ENCODE measurements around the gene DIAPH3.

DIAPH3 gene

DNA sequence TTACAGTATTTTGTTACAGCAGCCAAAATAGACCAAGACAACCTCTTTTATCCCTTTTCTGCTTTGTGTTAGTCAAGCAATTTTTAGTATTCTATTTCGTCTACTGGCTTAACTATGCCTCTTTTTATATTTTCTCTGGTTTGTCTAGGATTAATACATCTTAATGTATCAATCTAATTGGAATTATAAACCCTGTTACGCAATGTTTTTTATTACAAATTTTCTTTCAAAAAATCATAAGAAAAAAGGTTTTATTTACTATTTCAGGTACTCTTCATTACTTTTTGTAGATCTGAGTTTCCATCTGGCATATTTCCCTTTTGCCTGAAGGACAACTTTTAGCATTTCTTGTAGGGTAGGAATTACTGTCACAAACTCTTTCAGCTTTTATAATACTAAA is 275.3 kb downstream of the DIAPH3 start:
- TF ChIP-seq, protein P1, sequence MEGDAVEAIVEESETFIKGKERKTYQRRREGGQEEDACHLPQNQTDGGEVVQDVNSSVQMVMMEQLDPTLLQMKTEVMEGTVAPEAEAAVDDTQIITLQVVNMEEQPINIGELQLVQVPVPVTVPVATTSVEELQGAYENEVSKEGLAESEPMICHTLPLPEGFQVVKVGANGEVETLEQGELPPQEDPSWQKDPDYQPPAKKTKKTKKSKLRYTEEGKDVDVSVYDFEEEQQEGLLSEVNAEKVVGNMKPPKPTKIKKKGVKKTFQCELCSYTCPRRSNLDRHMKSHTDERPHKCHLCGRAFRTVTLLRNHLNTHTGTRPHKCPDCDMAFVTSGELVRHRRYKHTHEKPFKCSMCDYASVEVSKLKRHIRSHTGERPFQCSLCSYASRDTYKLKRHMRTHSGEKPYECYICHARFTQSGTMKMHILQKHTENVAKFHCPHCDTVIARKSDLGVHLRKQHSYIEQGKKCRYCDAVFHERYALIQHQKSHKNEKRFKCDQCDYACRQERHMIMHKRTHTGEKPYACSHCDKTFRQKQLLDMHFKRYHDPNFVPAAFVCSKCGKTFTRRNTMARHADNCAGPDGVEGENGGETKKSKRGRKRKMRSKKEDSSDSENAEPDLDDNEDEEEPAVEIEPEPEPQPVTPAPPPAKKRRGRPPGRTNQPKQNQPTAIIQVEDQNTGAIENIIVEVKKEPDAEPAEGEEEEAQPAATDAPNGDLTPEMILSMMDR (IDR thresholded peaks at IDR 0.05; ENCODE audit: low read depth, low read length, poor library complexity, severe bottlenecking) = no peak
- TF ChIP-seq EZH2phosphoT487 (IDR thresholded peaks at IDR 0.05; ENCODE audit: borderline replicate concordance, low read length) = no peak
- Histone ChIP-seq H4K20me1 (ENCODE audit: control insufficient read depth, insufficient read depth, low read depth, low read length) (no peaks in the 10 kb centered on the region), H3K9me2 (replicated peaks; ENCODE audit: control insufficient read depth, low read length) (no peaks in the 10 kb centered on the region), H3F3A (ENCODE audit: control insufficient read depth, insufficient read depth) (no peaks in the 10 kb centered on the region), H3K4me3 (ENCODE audit: low read length) (no peak overlapping the region), H3K4me1 (ENCODE audit: control insufficient read depth, low read length) (no peaks in the 10 kb centered on the region), H3K27ac (ENCODE audit: low read depth, low read length) (no peak overlapping the region), H3K36me3 (ENCODE audit: control insufficient read depth, low read length) (no peaks in the 10 kb centered on the region; the same call in 1 of the 2 replicates), H3K9me3 (ENCODE audit: control insufficient read depth, insufficient read depth, low read length) (no peaks in the 10 kb centered on the region), H3K27me3 (ENCODE audit: control insufficient read depth, low read length) (no peaks in the 10 kb centered on the region), H3K79me2 (ENCODE audit: control insufficient read depth, low read length) (no peaks in the 10 kb centered on the region), H3K4me2 (ENCODE audit: low read length) (no peak overlapping the region)

- no peaks in the 10 kb centered on the region for H3K36me3 ChIP-seq (ENCODE audit: control insufficient read depth, low read length)
- H3K4me3 ChIP-seq (ENCODE audit: low read length) = no peak overlapping the region
- no peaks in the 10 kb centered on the region for H3K4me1 ChIP-seq (ENCODE audit: control insufficient read depth, low read length)
- H3K9me3 ChIP-seq (ENCODE audit: control insufficient read depth, insufficient read depth, low read length) = no peaks in the 10 kb centered on the region
- H3K9me2 ChIP-seq (replicated peaks; ENCODE audit: control insufficient read depth, low read length) = no peaks in the 10 kb centered on the region
- H3K27ac ChIP-seq (ENCODE audit: low read depth, low read length) = no peak overlapping the region
- H4K20me1 ChIP-seq (ENCODE audit: control insufficient read depth, insufficient read depth, low read depth, low read length) = no peaks in the 10 kb centered on the region
- no peak for TF ChIP-seq EZH2phosphoT487 (IDR thresholded peaks at IDR 0.05; ENCODE audit: borderline replicate concordance, low read length)
- TF ChIP-seq, protein P1 (IDR thresholded peaks at IDR 0.05; ENCODE audit: low read depth, low read length, poor library complexity, severe bottlenecking) = no peak
- H3F3A ChIP-seq (ENCODE audit: control insufficient read depth, insufficient read depth) = no peaks in the 10 kb centered on the region
- no peak overlapping the region for H3K4me2 ChIP-seq (ENCODE audit: low read length)
- H3K27me3 ChIP-seq (ENCODE audit: control insufficient read depth, low read length) = no peaks in the 10 kb centered on the region
- no peaks in the 10 kb centered on the region for H3K79me2 ChIP-seq (ENCODE audit: control insufficient read depth, low read length)
These were observed 278.7 kb downstream of the DIAPH3 start for GRCh38 chr13:59885076-59885475.

DNA sequence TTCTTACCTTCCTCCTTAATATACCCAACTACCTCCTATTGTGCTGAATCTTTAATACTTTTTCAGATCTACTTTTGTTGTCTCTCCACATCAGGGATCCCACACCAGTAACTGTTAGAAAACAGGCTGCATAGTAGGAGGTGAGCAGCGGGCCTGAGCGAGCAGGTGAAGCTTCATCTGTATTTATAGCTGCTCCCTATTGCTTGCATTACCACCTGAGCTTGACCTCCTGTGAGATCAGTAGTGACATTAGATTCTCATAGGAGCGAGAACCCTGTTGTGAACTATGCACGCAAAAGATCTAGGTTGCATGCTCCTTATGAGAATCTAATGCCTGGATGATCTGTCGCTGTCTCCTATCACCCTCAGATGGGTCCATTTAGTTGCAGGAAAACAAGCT is 279.8 kb downstream of the DIAPH3 start:
- no peaks in the 10 kb centered on the region for H3K9me2 ChIP-seq (replicated peaks; ENCODE audit: control insufficient read depth, low read length)
- H3K27ac ChIP-seq (ENCODE audit: low read depth, low read length) = no peak overlapping the region
- H3K4me3 ChIP-seq (ENCODE audit: low read length) = no peak overlapping the region
- H3K79me2 ChIP-seq (ENCODE audit: control insufficient read depth, low read length) = no peaks in the 10 kb centered on the region
- H3K9me3 ChIP-seq (ENCODE audit: control insufficient read depth, insufficient read depth, low read length) = no peaks in the 10 kb centered on the region
- no peaks in the 10 kb centered on the region for H3F3A ChIP-seq (ENCODE audit: control insufficient read depth, insufficient read depth)
- no peaks in the 10 kb centered on the region for H3K4me1 ChIP-seq (ENCODE audit: control insufficient read depth, low read length)
- H3K4me2 ChIP-seq (ENCODE audit: low read length) = no peak overlapping the region
- H3K36me3 ChIP-seq (ENCODE audit: control insufficient read depth, low read length) = peaks cover 6% of the 10 kb centered on the region
- no peaks in the 10 kb centered on the region for H4K20me1 ChIP-seq (ENCODE audit: control insufficient read depth, insufficient read depth, low read depth, low read length)
- H3K27me3 ChIP-seq (ENCODE audit: control insufficient read depth, low read length) = no peaks in the 10 kb centered on the region
- TF ChIP-seq EZH2phosphoT487 (IDR thresholded peaks at IDR 0.05; ENCODE audit: borderline replicate concordance, low read length) = no peak
- TF ChIP-seq, protein P1 (IDR thresholded peaks at IDR 0.05; ENCODE audit: low read depth, low read length, poor library complexity, severe bottlenecking) = no peak

GRCh38 chr13:59880468-59880867 is 283.3 kb downstream of the DIAPH3 start:
- Histone ChIP-seq H3K9me3 (ENCODE audit: control insufficient read depth, insufficient read depth, low read length) (no peaks in the 10 kb centered on the region), H3K36me3 (ENCODE audit: control insufficient read depth, low read length) (peaks cover 21% of the 10 kb centered on the region), H3K27ac (ENCODE audit: low read depth, low read length) (no peak overlapping the region), H4K20me1 (ENCODE audit: control insufficient read depth, insufficient read depth, low read depth, low read length) (no peaks in the 10 kb centered on the region), H3K27me3 (ENCODE audit: control insufficient read depth, low read length) (no peaks in the 10 kb centered on the region), H3K79me2 (ENCODE audit: control insufficient read depth, low read length) (no peaks in the 10 kb centered on the region), H3K4me2 (ENCODE audit: low read length) (no peak overlapping the region), H3K4me1 (ENCODE audit: control insufficient read depth, low read length) (no peaks in the 10 kb centered on the region), H3K9me2 (replicated peaks; ENCODE audit: control insufficient read depth, low read length) (no peaks in the 10 kb centered on the region), H3F3A (ENCODE audit: control insufficient read depth, insufficient read depth) (no peaks in the 10 kb centered on the region), H3K4me3 (ENCODE audit: low read length) (no peak overlapping the region)
- TF ChIP-seq, protein P1 (IDR thresholded peaks at IDR 0.05; ENCODE audit: low read depth, low read length, poor library complexity, severe bottlenecking) = no peak
- TF ChIP-seq EZH2phosphoT487 (IDR thresholded peaks at IDR 0.05; ENCODE audit: borderline replicate concordance, low read length) = no peak

Measured in DOHH2 (cell line).